A673 (cell line): Measurements from ENCODE around the gene LRP6. TPM values are rescaled to one million over a fixed set of nuclear protein-coding genes. Genes with fewer than 3 reads are reported as not detected.

ENCODE experiments used
- BruUV-seq: library from RNA; stranded (reverse); fragments of 400-500 nt; replicated peaks from 2 replicates; lab custom pipeline; 2021; lab: Mats Ljungman, UMichigan
- CTCF ChIA-PET: fragments of 300-600 bp; sonication (Branson Sonifier 250); formaldehyde crosslinking; loops from one replicate; lab custom pipeline; 2022; ENCODE audit warnings: antibody characterized with exemption; lab: Charles Lee
- POLR2A ChIA-PET: fragments of 300-600 bp; sonication (Branson Sonifier 250); formaldehyde crosslinking; loops from one replicate; lab custom pipeline; 2022; ENCODE audit warnings: antibody characterized with exemption; ENCODE audit not compliant: low non-redundant PET; lab: Charles Lee
- DNase-seq: peaks from one replicate; pipeline ENCODE4 v3.0.0-alpha.2; 2015; ENCODE audit warnings: low spot score
- H3K27ac ChIP-seq: fragments of 200-600 bp; sonication (generic); 2 replicates; pipeline ENCODE4 v1.5.1; 2016; ENCODE audit warnings: mixed run types, low read depth, mild to moderate bottlenecking, mixed read lengths, antibody characterized with exemption, low read length; ENCODE audit not compliant: poor library complexity, severe bottlenecking
- H3K27me3 ChIP-seq: fragments of 200-600 bp; sonication (generic); replicated peaks from 2 replicates; pipeline ENCODE4 v1.6.1; 2017; ENCODE audit warnings: mixed run types, low read depth, mild to moderate bottlenecking, mixed read lengths, antibody characterized with exemption, low read length; ENCODE audit not compliant: insufficient read depth, poor library complexity
- H3K36me3 ChIP-seq: fragments of 200-600 bp; sonication (generic); 2 replicates; pipeline ENCODE4 v1.6.1; 2016; ENCODE audit warnings: mixed run types, mild to moderate bottlenecking, mixed read lengths, antibody characterized with exemption, low read length; ENCODE audit not compliant: insufficient read depth, poor library complexity, severe bottlenecking
- H3K4me1 ChIP-seq: fragments of 200-600 bp; sonication (generic); 2 replicates; pipeline ENCODE4 v1.6.1; 2017; ENCODE audit warnings: mixed run types, mild to moderate bottlenecking, mixed read lengths, antibody characterized with exemption, low read length; ENCODE audit not compliant: insufficient read depth, poor library complexity, severe bottlenecking
- H3K4me3 ChIP-seq: fragments of 200-600 bp; sonication (generic); 2 replicates; pipeline ENCODE4 v1.5.1; 2016; ENCODE audit warnings: low read depth, mixed run types, mild to moderate bottlenecking, mixed read lengths, low read length; ENCODE audit not compliant: poor library complexity, severe bottlenecking
- H3K9me3 ChIP-seq: fragments of 200-600 bp; sonication (generic); 2 replicates; pipeline ENCODE4 v1.6.1; 2016; ENCODE audit warnings: mixed run types, low read depth, mild to moderate bottlenecking, mixed read lengths, antibody characterized with exemption, low read length; ENCODE audit not compliant: poor library complexity, severe bottlenecking
- CTCF ChIP-seq: fragments of 300-800, 200-600 bp; sonication (generic); conservative IDR thresholded peaks from 2 replicates; pipeline ENCODE4 v1.5.1; 2017; ENCODE audit warnings: low read depth, mild to moderate bottlenecking, antibody characterized with exemption, low read length, moderate library complexity, mixed read lengths
- EZH2 ChIP-seq: fragments of 200-600 bp; sonication (generic); IDR thresholded peaks from 2 replicates; pipeline ENCODE4 v1.6.1; 2017; ENCODE audit warnings: borderline replicate concordance, low read depth, mild to moderate bottlenecking, mixed read lengths, antibody characterized with exemption, low read length; ENCODE audit not compliant: poor library complexity, severe bottlenecking
- intact Hi-C: fragments of 100-400 bp; cut with micrococcal nuclease; formaldehyde crosslinking; loops from one replicate; pipeline ENCODE4 v1.10.0; 2022; ENCODE audit not compliant: unreplicated experiment
- total RNA-seq: library from RNA; stranded (reverse); gene quantifications from 2 replicates; pipeline ENCODE4 v1.2.3, GENCODE V29; 2021

LRP6 gene
- total RNA-seq, 1 experiment from 2014 or later, result 97.4 TPM

GRCh38 chr12:12107678-12108077 lies 159.2 kb downstream of the LRP6 start:
- Histone ChIP-seq H3K9me3 (peaks cover 14% of the 10 kb centered on the region), H3K27me3 (no peaks in the 10 kb centered on the region), H3K4me3 (no peak overlapping the region), H3K27ac (no peak overlapping the region), H3K4me1 (no peaks in the 10 kb centered on the region), H3K36me3 (peaks cover under 1% of the 10 kb centered on the region)
- no peak for DNase-seq
- TF ChIP-seq CTCF (no peak), EZH2 (no peak)
- POLR2A ChIA-PET, result no interaction called here
- no TSS peak for BruUV-seq
- intact Hi-C loops, result no loop called here
- CTCF ChIA-PET, result no interaction called here

DNA sequence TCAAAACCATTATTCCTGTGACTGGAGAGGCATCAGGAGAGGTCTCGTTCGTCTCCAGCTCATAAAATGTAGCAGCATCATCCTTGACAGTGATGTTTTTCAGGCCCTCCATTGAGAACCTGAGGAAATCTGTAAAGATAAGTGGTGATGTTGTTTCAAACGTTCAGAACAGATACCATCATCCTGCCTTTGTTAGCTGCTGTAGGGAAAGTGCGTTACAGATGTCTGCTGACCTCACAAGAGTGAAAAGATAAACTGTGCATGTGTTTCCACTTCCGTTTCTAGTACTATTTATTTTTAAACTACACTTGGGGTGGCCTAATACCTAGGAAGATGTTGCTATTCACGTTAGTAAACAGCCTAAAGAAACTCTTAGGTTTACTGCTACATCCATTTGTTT lies 167.7 kb downstream of the LRP6 start:
- POLR2A ChIA-PET, result no interaction called here
- no peak overlapping the region for H3K27ac ChIP-seq
- CTCF ChIA-PET, result no interaction called here

GRCh38 chr12:12098691-12099015 lies 168.2 kb downstream of the LRP6 start:
- BruUV-seq, result no TSS peak
- ChIA-PET CTCF (no interaction called here), POLR2A (no interaction called here)
- intact Hi-C loops, result no loop called here
- Histone ChIP-seq H3K36me3 (no peaks in the 10 kb centered on the region), H3K4me3 (no peak overlapping the region), H3K27me3 (no peaks in the 10 kb centered on the region), H3K27ac (no peak overlapping the region), H3K9me3 (no peaks in the 10 kb centered on the region), H3K4me1 (peaks cover 8% of the 10 kb centered on the region)
- TF ChIP-seq CTCF, result no peak
- no peak for TF ChIP-seq EZH2
- DNase-seq, result no peak

More for the DNA sequence above, 167.7 kb downstream of the LRP6 start:
- peaks cover 8% of the 10 kb centered on the region for H3K4me1 ChIP-seq
- H3K9me3 ChIP-seq, result no peaks in the 10 kb centered on the region
- H3K27me3 ChIP-seq, result no peaks in the 10 kb centered on the region
- TF ChIP-seq EZH2, result no peak
- TF ChIP-seq CTCF, result no peak
- DNase-seq, result no peak
- H3K4me3 ChIP-seq, result no peak overlapping the region
- no peaks in the 10 kb centered on the region for H3K36me3 ChIP-seq
- intact Hi-C loops, result no loop called here
- no TSS peak for BruUV-seq
